Gastroesophageal sphincter (tissue), 3 donors: ENCODE results near the gene RPRD2.

ENCODE experiments used
- CTCF ChIP-seq, 4 experiments: fragments of 200-600 bp in 2 of 4; fragments of 450-650 bp in 2 of 4; sonication (generic) in 1 of 4; IDR thresholded peaks; one replicate each; pipeline ENCODE4 v1.5.1; 2017 to 2019; ENCODE audit warnings: antibody characterized with exemption in 4 of 4, mild to moderate bottlenecking in 2 of 4, moderate library complexity in 2 of 4
- POLR2AphosphoS5 ChIP-seq: sonication (generic); formaldehyde crosslinking; IDR thresholded peaks from one replicate; pipeline ENCODE4 v1.6.1; 2017; ENCODE audit warnings: antibody characterized with exemption

GRCh38 chr1:150322310-150322709 lies 41.6 kb upstream of the RPRD2 start:
- TF ChIP-seq CTCF (IDR thresholded peaks at IDR 0.05), result no peak
- no peak for TF ChIP-seq POLR2AphosphoS5
